ENCODE measurements around the gene PDE4D.

Gene PDE4D

GRCh38 chr5:59393585-59394420, 499.7 kb downstream of the PDE4D start:
- no peak overlapping the region for H3K4me3 ChIP-seq (ENCODE audit: low read depth, low read length)
- in situ Hi-C loops (cut with HindIII; ENCODE audit: low sequenced_read_pairs), result no loop called here
- TF ChIP-seq CTCF (IDR thresholded peaks at IDR 0.05; ENCODE audit: low read depth, low read length), result no peak
- no peak for DNase-seq (ENCODE audit: low read depth, low spot score)

GRCh38 chr5:59391576-59391975, 501.9 kb downstream of the PDE4D start:
- no peak for DNase-seq (ENCODE audit: low read depth, low spot score)
- H3K4me3 ChIP-seq (ENCODE audit: low read depth, low read length), result no peak overlapping the region
- no peak for TF ChIP-seq CTCF (IDR thresholded peaks at IDR 0.05; ENCODE audit: low read depth, low read length)

GRCh38 chr5:59390989-59391388, 502.5 kb downstream of the PDE4D start:
- no peak overlapping the region for H3K4me3 ChIP-seq (ENCODE audit: low read depth, low read length)
- no peak for DNase-seq (ENCODE audit: low read depth, low spot score)
- in situ Hi-C loops (cut with HindIII; ENCODE audit: low sequenced_read_pairs), result no loop called here
- no peak for TF ChIP-seq CTCF (IDR thresholded peaks at IDR 0.05; ENCODE audit: low read depth, low read length)

More at GRCh38 chr5:59391576-59391975, 501.9 kb downstream of the PDE4D start:
- in situ Hi-C loops (cut with HindIII; ENCODE audit: low sequenced_read_pairs), result no loop called here

GRCh38 chr5:59390074-59390659, 503.4 kb downstream of the PDE4D start:
- peak; percentile 52 for TF ChIP-seq CTCF (IDR thresholded peaks at IDR 0.05; ENCODE audit: low read depth, low read length)
- DNase-seq (ENCODE audit: low read depth, low spot score), result peak; percentile 37
- no peak overlapping the region for H3K4me3 ChIP-seq (ENCODE audit: low read depth, low read length)
- in situ Hi-C loops (cut with HindIII; ENCODE audit: low sequenced_read_pairs), result no loop called here

GRCh38 chr5:59387127-59387526, 506.4 kb downstream of the PDE4D start:
- DNase-seq (ENCODE audit: low read depth, low spot score), result no peak
- in situ Hi-C loops (cut with HindIII; ENCODE audit: low sequenced_read_pairs), result no loop called here
- H3K4me3 ChIP-seq (ENCODE audit: low read depth, low read length), result no peak overlapping the region
- TF ChIP-seq CTCF (IDR thresholded peaks at IDR 0.05; ENCODE audit: low read depth, low read length), result no peak

GRCh38 chr5:59385700-59386099, 507.8 kb downstream of the PDE4D start:
- DNase-seq (ENCODE audit: low read depth, low spot score), result peak; percentile 22
- no peak overlapping the region for H3K4me3 ChIP-seq (ENCODE audit: low read depth, low read length)
- in situ Hi-C loops (cut with HindIII; ENCODE audit: low sequenced_read_pairs), result no loop called here
- no peak for TF ChIP-seq CTCF (IDR thresholded peaks at IDR 0.05; ENCODE audit: low read depth, low read length)

Measured in astrocyte of the spinal cord (primary cell).